Right cardiac atrium (tissue), 5 donors: ENCODE measurements around the gene SLC17A2. TPM values are rescaled to one million over a fixed set of nuclear protein-coding genes. Genes with fewer than 3 reads are reported as not detected.

Experiments
- ATAC-seq, 2 donors: fragments of 200-7000 bp; cut with Tn5 transposase; one replicate each; pipeline versions ENCODE4 v1.8.0 to v1.9.1; 2020; ENCODE audit warnings: moderate library complexity in 2 of 2, mild to moderate bottlenecking in 1 of 2
- DNase-seq, 3 donors: peaks; one replicate each; pipeline ENCODE4 v3.0.0-alpha.2; 2020
- H3K27ac ChIP-seq: one replicate; pipeline ENCODE4 v1.5.1; 2013; ENCODE audit warnings: mild to moderate bottlenecking, low read length, control low read depth, moderate library complexity
- H3K27me3 ChIP-seq: one replicate; pipeline ENCODE4 v1.6.1; 2013; ENCODE audit not compliant: control insufficient read depth, insufficient read depth
- H3K4me1 ChIP-seq: one replicate; pipeline ENCODE4 v1.6.1; 2013; ENCODE audit warnings: low read length; ENCODE audit not compliant: control insufficient read depth, insufficient read depth
- H3K4me3 ChIP-seq: one replicate; pipeline ENCODE4 v1.5.1; 2013; ENCODE audit warnings: low read length, control low read depth
- H3K9me3 ChIP-seq: one replicate; pipeline ENCODE4 v1.6.1; 2013; ENCODE audit warnings: low read length; ENCODE audit not compliant: control insufficient read depth
- WGBS: extraction: QIAGEN DNeasy Blood & Tissue Kit; methylation state at CpG from one replicate; pipeline ENCODE4 v1.1.7; 2013; 5-methylcytosine and 5-hydroxymethylcytosine counted together
- intact Hi-C, 4 donors: fragments of 100-400 bp; cut with DNase I; formaldehyde crosslinking; loops; one replicate each; pipeline versions ENCODE4 v1.11.0 to v1.14.0; 2022 to 2023
- long read RNA-seq, 4 donors: library from polyadenylated mRNA; unstranded; transcript quantifications; one replicate each; pipeline ENCODE4 v2.0.0, GENCODE V29; 2020 to 2021
- polyA plus RNA-seq: library from polyadenylated mRNA; stranded (reverse); fragments of 200-250 nt; gene quantifications from one replicate; pipeline ENCODE4 v1.2.3, GENCODE V29; 2013
- total RNA-seq, 4 donors: library from RNA; stranded (reverse); fragmentation: NEBNext Ultra II Directional; extraction: Animal tissue kit (Norgen Biotek cat#: 25700); gene quantifications; one replicate each; pipeline ENCODE4 v1.2.1, GENCODE V29; 2021
- donor health status: healthy with polysubstance abuse.
- donor health status: DM: no; HTN: yes; CAD: no.
- donor health status: DM: no; HTN: no; CAD: no.
- donor health status: DM: no; HTN: yes; CAD: no; lungs with severe emphysema.
- donor health status: DM: yes; HTN: yes; CAD: no.

SLC17A2 gene
- not detected for total RNA-seq
- polyA plus RNA-seq = not detected
- long read RNA-seq, donor 1 = 0 reads
- long read RNA-seq, donor 2 = 0 reads
- long read RNA-seq, donor 3 = 0 reads
- long read RNA-seq, donor 4 = 0 reads

DNA sequence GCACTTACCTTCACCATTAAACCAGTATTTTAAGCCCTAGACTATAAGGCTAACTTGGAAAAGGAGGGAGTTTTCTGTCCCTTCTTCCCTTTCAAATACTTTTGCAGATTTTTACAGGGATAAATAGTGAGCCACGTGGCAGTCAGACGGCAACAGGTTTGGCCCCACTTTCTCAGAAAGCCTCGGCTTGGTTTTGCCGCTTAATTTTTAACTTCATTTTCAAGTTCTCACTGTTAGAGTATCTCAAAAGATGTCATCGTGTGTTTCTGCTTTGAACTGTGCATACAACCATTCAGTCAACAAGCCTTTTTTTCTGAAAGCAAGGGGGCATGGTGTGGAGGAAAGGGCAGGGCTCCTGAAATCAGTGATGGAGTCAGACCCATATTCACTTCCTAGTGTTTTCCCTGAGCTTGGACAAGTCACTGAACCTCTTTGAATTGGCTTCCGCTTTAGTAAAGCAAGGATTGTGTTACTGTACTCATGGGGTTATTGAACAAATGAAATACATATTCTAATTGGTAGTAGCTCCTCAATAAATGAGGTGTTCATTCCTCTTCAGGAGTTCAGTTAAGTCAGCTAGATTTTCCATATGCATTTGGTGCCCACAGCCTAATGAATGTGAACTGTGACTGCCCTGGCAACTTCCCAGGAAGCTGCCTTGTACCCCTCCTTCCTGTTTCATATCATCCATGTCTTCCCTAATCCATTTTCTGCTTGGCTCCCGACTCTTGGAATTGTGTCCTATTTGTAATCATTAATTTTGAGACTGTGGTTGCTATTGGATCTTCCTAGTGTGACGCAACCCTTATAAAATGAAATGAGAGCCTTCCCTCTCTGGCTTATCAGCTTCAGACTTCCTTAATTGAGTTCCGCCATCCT lies at the start of gene SLC17A2:
Gene SLC17A2, minus strand, starts transcription at position 160 of the 879 bp plus-strand sequence. CDS start 4,895 bp downstream, outside the sequence.
- Histone ChIP-seq H3K9me3 (no peaks in the 10 kb centered on the region), H3K4me1 (no peaks in the 10 kb centered on the region), H3K27ac (no peak within 1 kb of the TSS), H3K27me3 (no peaks in the 10 kb centered on the region), H3K4me3 (no peak within 1 kb of the TSS)
- intact Hi-C loops = no loop called here
- DNase-seq = no peak
- ATAC-seq = peak in 1 of 2 donors; percentile 51
- WGBS = 79% methylated on average over 9 of the region's 9 CpGs

DNA sequence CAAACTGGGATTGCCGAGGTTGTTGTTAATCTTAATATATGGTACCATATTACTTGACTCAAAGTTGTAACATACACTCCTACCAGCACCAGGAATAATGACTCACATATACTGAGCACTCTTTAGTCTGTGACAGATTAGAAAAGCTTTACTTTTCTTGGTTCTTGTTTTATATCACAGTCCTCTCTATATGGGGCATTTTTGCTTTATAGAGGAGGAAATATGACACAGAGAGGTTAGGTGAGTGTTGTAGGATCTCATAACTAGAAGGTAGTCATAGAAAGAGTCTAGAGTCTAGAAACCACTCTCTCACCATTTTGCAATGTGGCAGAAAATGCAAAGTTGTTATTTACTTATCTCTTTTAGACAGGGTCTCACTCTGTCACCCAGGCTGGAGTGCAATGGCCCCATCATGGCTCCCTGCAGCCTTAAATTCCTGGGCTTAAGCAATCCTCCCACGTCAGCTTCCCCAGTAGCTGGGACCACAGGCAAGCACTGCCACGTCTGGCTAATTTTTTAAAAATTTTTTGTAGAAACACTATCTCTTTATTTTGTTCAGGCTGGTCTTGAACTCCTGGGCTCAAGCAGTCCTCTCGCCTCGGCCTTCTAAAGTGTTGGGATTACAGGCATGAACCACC lies 45.6 kb upstream of the SLC17A2 start:
- 88% methylated on average over 5 of the region's 5 CpGs for WGBS
- H3K4me3 ChIP-seq = no peak overlapping the region
- no peak overlapping the region for H3K27ac ChIP-seq
- intact Hi-C loops = no loop called here
- DNase-seq (no peak), ATAC-seq (no peak)
- peaks cover 2% of the 10 kb centered on the region for H3K4me1 ChIP-seq
- no peaks in the 10 kb centered on the region for H3K27me3 ChIP-seq
- no peaks in the 10 kb centered on the region for H3K9me3 ChIP-seq

DNA sequence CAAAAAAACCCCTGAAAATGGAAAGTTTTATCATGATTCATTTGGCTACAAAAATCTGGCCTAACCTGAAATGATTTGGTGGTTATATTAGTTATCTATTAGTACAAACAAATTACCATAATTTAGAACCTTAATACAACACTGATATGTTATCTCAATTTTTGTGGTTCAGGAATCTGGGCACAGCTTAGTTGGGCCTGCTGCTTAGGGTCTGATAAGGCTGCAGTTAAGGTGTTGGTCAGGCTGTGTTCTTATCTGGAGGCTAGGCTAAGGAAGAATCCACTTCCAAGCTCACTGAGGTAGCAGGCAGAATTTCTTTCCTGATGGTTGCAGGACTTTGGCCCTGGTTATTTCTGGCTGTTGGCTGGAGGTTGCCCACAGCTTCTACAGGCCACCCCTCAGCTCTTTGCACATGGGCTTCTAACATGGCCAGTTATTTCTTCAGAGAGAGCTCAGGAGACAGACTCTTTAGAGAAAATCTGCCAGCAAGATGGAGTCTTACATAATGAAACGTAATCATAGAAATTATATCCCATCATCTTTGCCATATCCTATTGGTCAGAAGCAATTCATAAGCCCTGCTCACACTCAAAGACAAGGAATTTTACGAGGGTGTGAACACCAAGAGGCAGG lies 43.5 kb upstream of the SLC17A2 start:
- no peak overlapping the region for H3K27ac ChIP-seq
- H3K9me3 ChIP-seq = no peaks in the 10 kb centered on the region
- ATAC-seq (no peak), DNase-seq (no peak)
- no peaks in the 10 kb centered on the region for H3K27me3 ChIP-seq
- 94% methylated on average over 2 of the region's 2 CpGs for WGBS
- no peak overlapping the region for H3K4me3 ChIP-seq
- intact Hi-C loops = no loop called here
- peaks cover 2% of the 10 kb centered on the region for H3K4me1 ChIP-seq

- peaks cover 5% of the 10 kb centered on the region for H3K4me1 ChIP-seq
- WGBS = 88% methylated on average over 5 of the region's 5 CpGs
- H3K27me3 ChIP-seq = no peaks in the 10 kb centered on the region
- H3K9me3 ChIP-seq = no peaks in the 10 kb centered on the region
- no peak for ATAC-seq
- H3K27ac ChIP-seq = no peak overlapping the region
- DNase-seq = no peak
- H3K4me3 ChIP-seq = no peak overlapping the region
- intact Hi-C loops = no loop called here
Measured at GRCh38 chr6:25972902-25973301, 42.4 kb upstream of the SLC17A2 start.

DNA sequence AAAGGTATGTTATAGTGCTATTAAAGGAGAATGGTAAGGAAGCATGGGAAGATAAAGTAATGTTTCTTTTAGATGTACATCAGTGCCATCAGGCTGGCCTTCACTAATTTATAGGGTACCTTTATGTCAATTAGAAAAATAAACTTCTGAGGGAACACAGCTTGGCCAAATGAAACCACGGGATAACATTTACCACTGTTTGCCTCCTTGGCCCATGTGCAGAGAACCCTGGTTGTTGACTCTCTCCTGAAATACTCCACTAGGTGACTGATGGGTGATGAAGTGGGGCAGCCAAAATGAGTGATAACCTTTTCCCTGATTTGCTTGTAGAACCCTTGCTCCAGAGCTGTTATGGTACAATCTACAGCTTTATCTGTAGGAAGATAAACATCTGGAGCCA lies 41.6 kb upstream of the SLC17A2 start:
- WGBS = 87% methylated on average over 1 of the region's 1 CpG
- intact Hi-C loops = no loop called here
- no peak overlapping the region for H3K27ac ChIP-seq

DNA sequence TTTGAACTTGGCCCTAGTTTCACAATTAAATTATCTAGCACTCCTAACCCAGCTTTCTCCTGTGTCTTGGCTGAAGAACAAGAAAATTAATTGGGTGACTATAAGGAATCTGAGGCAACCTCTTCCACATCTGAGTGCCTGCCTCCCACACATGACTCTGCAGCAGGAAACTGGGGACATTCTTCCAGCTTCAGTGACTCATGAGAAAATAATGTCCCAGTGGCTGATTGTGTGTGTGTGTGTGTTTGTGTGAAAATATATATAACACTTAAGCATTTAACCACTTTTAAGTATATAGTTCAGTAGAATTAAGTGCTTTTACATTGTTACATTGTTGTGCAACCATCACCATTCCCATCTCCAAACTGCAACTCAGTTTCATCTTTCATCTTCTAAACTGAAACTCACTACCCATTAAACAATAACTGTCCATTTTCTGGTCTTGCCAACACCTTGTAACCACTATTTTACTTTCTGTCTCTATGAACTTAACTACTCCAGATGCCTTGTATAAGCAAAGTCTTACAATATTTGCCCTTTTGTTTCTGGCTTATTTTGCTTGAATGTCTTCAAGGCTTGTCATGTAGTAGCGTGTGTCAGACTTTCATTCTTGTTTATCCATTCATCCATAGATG lies 40.8 kb upstream of the SLC17A2 start:
- WGBS = 95% methylated on average over 1 of the region's 1 CpG
- intact Hi-C loops = no loop called here
- Histone ChIP-seq H3K4me3 (no peak overlapping the region), H3K27ac (no peak overlapping the region), H3K9me3 (no peaks in the 10 kb centered on the region), H3K4me1 (peaks cover 13% of the 10 kb centered on the region), H3K27me3 (no peaks in the 10 kb centered on the region)
- peak in 1 of 3 donors; percentile 56 for DNase-seq
- ATAC-seq = peak; percentile 83 to 91

More for the DNA sequence above, 41.6 kb upstream of the SLC17A2 start:
- Histone ChIP-seq H3K27me3 (no peaks in the 10 kb centered on the region), H3K4me3 (no peak overlapping the region), H3K4me1 (peaks cover 8% of the 10 kb centered on the region), H3K9me3 (no peaks in the 10 kb centered on the region)
- ATAC-seq = no peak
- no peak for DNase-seq

GRCh38 chr6:25968769-25969168 lies 38.3 kb upstream of the SLC17A2 start:
- no peaks in the 10 kb centered on the region for H3K9me3 ChIP-seq
- no peak overlapping the region for H3K4me3 ChIP-seq
- peak in 1 of 2 donors; percentile 38 for ATAC-seq
- no peak for DNase-seq
- no peaks in the 10 kb centered on the region for H3K27me3 ChIP-seq
- no peak overlapping the region for H3K27ac ChIP-seq
- intact Hi-C loops = no loop called here
- H3K4me1 ChIP-seq = peaks cover 15% of the 10 kb centered on the region

DNA sequence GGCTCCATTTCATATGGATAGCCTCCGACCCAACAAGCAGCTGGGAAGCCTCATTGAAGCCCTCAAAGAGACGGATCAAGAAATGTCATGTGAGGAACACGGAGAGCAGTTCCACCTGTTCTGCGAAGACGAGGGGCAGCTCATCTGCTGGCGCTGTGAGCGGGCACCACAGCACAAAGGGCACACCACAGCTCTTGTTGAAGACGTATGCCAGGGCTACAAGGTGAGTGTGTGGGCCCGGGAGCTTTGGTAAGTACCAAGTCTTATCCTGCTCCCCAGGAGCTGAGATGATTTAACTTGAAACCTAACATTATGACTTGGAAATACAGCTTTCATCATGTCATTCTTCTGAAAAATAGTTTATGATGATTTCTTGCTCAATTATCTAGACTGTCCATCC lies 36.2 kb upstream of the SLC17A2 start:
- Histone ChIP-seq H3K27me3 (no peaks in the 10 kb centered on the region), H3K27ac (no peak overlapping the region), H3K4me1 (peaks cover 13% of the 10 kb centered on the region), H3K9me3 (no peaks in the 10 kb centered on the region), H3K4me3 (no peak overlapping the region)
- ATAC-seq (no peak), DNase-seq (no peak)
- intact Hi-C loops = no loop called here
- 92% methylated on average over 9 of the region's 9 CpGs for WGBS

GRCh38 chr6:25965058-25965457 lies 34.6 kb upstream of the SLC17A2 start:
- DNase-seq (no peak), ATAC-seq (no peak)
- no peak overlapping the region for H3K4me3 ChIP-seq
- H3K27ac ChIP-seq = no peak overlapping the region
- peaks cover 13% of the 10 kb centered on the region for H3K4me1 ChIP-seq
- no peaks in the 10 kb centered on the region for H3K9me3 ChIP-seq
- intact Hi-C loops = no loop called here
- no peaks in the 10 kb centered on the region for H3K27me3 ChIP-seq
- 92% methylated on average over 4 of the region's 4 CpGs for WGBS

DNA sequence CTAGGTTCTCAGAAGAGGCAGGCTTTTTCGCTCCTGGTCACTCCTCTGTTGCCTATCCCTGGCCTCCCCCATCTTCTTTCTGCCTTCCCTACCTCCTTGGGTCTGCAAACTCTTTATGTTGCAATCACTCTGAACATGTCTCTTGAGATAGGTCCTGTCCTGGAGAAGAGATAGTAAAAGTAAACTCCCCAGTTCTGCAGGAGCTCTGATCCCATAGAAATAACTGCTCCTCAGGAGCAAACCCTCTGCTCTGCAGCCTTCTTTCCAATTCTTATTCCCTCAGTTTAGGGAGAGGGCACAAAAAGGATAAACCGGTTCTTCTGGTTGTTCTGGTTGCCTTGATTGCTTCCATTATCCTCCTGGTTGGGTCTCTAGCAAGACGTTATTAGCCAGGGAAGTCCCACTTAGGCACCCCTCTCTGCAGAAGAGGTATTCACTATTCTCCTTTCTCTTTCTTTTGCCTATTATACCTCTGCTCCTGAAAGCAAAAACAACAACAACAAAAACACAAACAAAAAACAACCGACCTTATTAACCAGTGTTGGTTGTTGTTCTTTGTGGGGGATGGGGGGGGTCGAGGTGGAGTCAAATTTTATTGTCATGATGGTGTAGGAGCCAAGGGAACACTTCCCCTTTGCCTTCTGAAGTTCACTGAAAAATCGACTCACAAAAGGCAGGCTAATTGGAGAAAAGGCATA lies 33.1 kb upstream of the SLC17A2 start:
- intact Hi-C loops = no loop called here
- peaks cover 11% of the 10 kb centered on the region for H3K4me1 ChIP-seq

More for the DNA sequence above, 33.1 kb upstream of the SLC17A2 start:
- H3K27ac ChIP-seq = peak overlapping the region; percentile 39
- 11% methylated on average over 6 of the region's 6 CpGs for WGBS
- H3K9me3 ChIP-seq = no peaks in the 10 kb centered on the region
- no peaks in the 10 kb centered on the region for H3K27me3 ChIP-seq
- DNase-seq = no peak
- H3K4me3 ChIP-seq = peak overlapping the region; percentile 100
- peak; percentile 6 to 36 for ATAC-seq
